ENCODE data around the gene KSR2. TPM values are rescaled to one million over a fixed set of nuclear protein-coding genes. Genes with fewer than 3 reads are reported as not detected.

Gene KSR2
- total RNA-seq, 1 experiment from 2014 or later: 1.3 TPM

DNA sequence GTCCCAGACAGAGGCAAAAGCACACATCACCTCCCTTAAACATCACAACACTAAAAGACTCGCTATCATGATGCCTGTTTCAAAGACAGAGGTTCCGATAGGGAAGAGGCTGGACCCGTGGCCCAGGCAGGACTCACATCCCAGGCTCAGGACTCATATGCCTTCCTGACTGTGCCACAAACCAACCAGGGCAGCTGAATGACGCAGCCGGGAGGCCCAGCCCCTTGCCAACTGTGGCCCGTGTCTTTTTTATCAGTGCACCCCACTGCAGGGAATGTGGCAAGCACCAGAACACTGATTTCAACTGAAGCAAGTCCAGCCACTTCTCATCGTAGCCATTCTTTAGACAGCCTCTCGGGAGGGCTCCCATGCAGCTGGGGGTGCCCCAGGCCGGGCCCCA is 132.3 kb downstream of the KSR2 start:
- Mint-ChIP-seq H3K36me3 (ENCODE audit: insufficient read depth in 1 of 3, low read depth in 3 of 3) (no peaks in the 10 kb centered on the region), H3K9me3 (no peaks in the 10 kb centered on the region), H3K27me3 (ENCODE audit: low read depth) (no peaks in the 10 kb centered on the region; the same call in none of the 2 replicates), H3K4me1 (peaks cover 11 to 12% of the 10 kb centered on the region in 2 experiments), H3K27ac (no peak overlapping the region), H3K4me3 (no peak overlapping the region; a peak in 1 of 5 replicates)
- no peaks in the 10 kb centered on the region; the same call in 1 of the 2 replicates for H3K4me1 ChIP-seq (ENCODE audit: insufficient read depth, low read length)
- no peak overlapping the region for H3K23ac ChIP-seq (ENCODE audit: insufficient read length, low read depth, low read length)
- H3K14ac ChIP-seq (ENCODE audit: insufficient read depth, low read length): no peak overlapping the region
- H4K8ac ChIP-seq (replicated peaks; ENCODE audit: insufficient read length, low read depth, low read length): no peak overlapping the region
- no peak overlapping the region for H2AFZ ChIP-seq (ENCODE audit: low read length)
- no peak overlapping the region for H3K27ac ChIP-seq (ENCODE audit: insufficient read length, low read depth, low read length)
- no peak overlapping the region for H3K9ac ChIP-seq (ENCODE audit: extremely low read depth, insufficient read length, low read length)
- no peak overlapping the region for H3K4ac ChIP-seq (ENCODE audit: low read depth, low read length)
- H2BK15ac ChIP-seq (ENCODE audit: low read depth, low read length): no peak overlapping the region
- H3K23me2 ChIP-seq (ENCODE audit: insufficient read length, low read depth, low read length, poor library complexity, severe bottlenecking): no peaks in the 10 kb centered on the region
- H4K20me1 ChIP-seq (ENCODE audit: control insufficient read depth, insufficient read depth, insufficient read length): no peaks in the 10 kb centered on the region
- no peak overlapping the region for H2BK120ac ChIP-seq (ENCODE audit: low read depth, low read length, poor library complexity, severe bottlenecking)
- no peak overlapping the region for H4K5ac ChIP-seq (ENCODE audit: insufficient read length, low read depth, low read length)
- H4K91ac ChIP-seq (ENCODE audit: insufficient read length, low read depth, low read length): no peak overlapping the region
- no peak overlapping the region for H3K18ac ChIP-seq (ENCODE audit: insufficient read length, low read depth, low read length)
- no peak overlapping the region for H3K4me2 ChIP-seq (ENCODE audit: insufficient read depth, insufficient read length, low read length)
- H3K27me3 ChIP-seq (ENCODE audit: insufficient read depth, low read length): no peaks in the 10 kb centered on the region
- no CpG with 5 or more reads among the region's 9 CpGs for WGBS (ENCODE audit: extremely low coverage, insufficient read length, low lambda C conversion rate)
- no peaks in the 10 kb centered on the region for H3K79me1 ChIP-seq (ENCODE audit: insufficient read depth, low read depth, low read length, poor library complexity, severe bottlenecking)
- H3K79me2 ChIP-seq (ENCODE audit: insufficient read depth, low read length): no peaks in the 10 kb centered on the region
- no peaks in the 10 kb centered on the region for H3K9me3 ChIP-seq (ENCODE audit: control insufficient read depth, low read depth, low read length)
- no peak overlapping the region for H2AK5ac ChIP-seq (ENCODE audit: insufficient read length, low read length)
- no peak overlapping the region for H2BK20ac ChIP-seq (ENCODE audit: low read depth, low read length, poor library complexity, severe bottlenecking)
- no peak overlapping the region for H2BK12ac ChIP-seq (ENCODE audit: insufficient read length, low read depth, low read length)
- no peak for DNase-seq
- TF ChIP-seq, protein P1, sequence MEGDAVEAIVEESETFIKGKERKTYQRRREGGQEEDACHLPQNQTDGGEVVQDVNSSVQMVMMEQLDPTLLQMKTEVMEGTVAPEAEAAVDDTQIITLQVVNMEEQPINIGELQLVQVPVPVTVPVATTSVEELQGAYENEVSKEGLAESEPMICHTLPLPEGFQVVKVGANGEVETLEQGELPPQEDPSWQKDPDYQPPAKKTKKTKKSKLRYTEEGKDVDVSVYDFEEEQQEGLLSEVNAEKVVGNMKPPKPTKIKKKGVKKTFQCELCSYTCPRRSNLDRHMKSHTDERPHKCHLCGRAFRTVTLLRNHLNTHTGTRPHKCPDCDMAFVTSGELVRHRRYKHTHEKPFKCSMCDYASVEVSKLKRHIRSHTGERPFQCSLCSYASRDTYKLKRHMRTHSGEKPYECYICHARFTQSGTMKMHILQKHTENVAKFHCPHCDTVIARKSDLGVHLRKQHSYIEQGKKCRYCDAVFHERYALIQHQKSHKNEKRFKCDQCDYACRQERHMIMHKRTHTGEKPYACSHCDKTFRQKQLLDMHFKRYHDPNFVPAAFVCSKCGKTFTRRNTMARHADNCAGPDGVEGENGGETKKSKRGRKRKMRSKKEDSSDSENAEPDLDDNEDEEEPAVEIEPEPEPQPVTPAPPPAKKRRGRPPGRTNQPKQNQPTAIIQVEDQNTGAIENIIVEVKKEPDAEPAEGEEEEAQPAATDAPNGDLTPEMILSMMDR (conservative IDR thresholded peaks at IDR 0.05): no peak
- H2BK5ac ChIP-seq (ENCODE audit: insufficient read length, low read length): no peak overlapping the region
- H3T11ph ChIP-seq (ENCODE audit: low read length): no peak overlapping the region
- H3K56ac ChIP-seq (ENCODE audit: insufficient read length, low read depth, low read length): no peak overlapping the region

Measured in H9 (cell line).